Glutamatergic neuron (in vitro differentiated cells): ENCODE results near the gene TANC1. TPM values are rescaled to one million over a fixed set of nuclear protein-coding genes. Genes with fewer than 3 reads are reported as not detected.

Experiments
- DNase-seq: peaks from one replicate; pipeline ENCODE4 v3.0.0; 2022
- H3K27ac Mint-ChIP-seq: one replicate; pipeline ENCODE4 v1.8.0; 2020; ENCODE audit warnings: mild to moderate bottlenecking, mixed read lengths, inconsistent platforms; ENCODE audit not compliant: unreplicated experiment
- H3K27me3 Mint-ChIP-seq: one replicate; pipeline ENCODE4 v1.8.0; 2020; ENCODE audit warnings: mild to moderate bottlenecking, moderate library complexity, mixed read lengths, inconsistent platforms; ENCODE audit not compliant: unreplicated experiment
- H3K36me3 Mint-ChIP-seq: one replicate; pipeline ENCODE4 v1.8.0; 2020; ENCODE audit warnings: mild to moderate bottlenecking, mixed read lengths, inconsistent platforms; ENCODE audit not compliant: unreplicated experiment
- H3K4me1 Mint-ChIP-seq: one replicate; pipeline ENCODE4 v1.8.0; 2020; ENCODE audit warnings: mild to moderate bottlenecking, low read depth, mixed read lengths, inconsistent platforms; ENCODE audit not compliant: unreplicated experiment
- H3K4me3 Mint-ChIP-seq: one replicate; pipeline ENCODE4 v1.8.0; 2020; ENCODE audit warnings: mild to moderate bottlenecking, mixed read lengths, inconsistent platforms; ENCODE audit not compliant: unreplicated experiment
- H3K9me3 Mint-ChIP-seq: one replicate; pipeline ENCODE4 v1.8.0; 2020; ENCODE audit warnings: mild to moderate bottlenecking, moderate library complexity, mixed read lengths, inconsistent platforms; ENCODE audit not compliant: unreplicated experiment
- CTCF ChIP-seq: fragments of 200-600 bp; sonication (generic); IDR thresholded peaks from one replicate; pipeline ENCODE4 v1.5.0; 2021; ENCODE audit not compliant: partially characterized antibody, unreplicated experiment
- total RNA-seq: library from RNA; stranded (reverse); fragmentation: NEBNext Ultra II Directional; extraction: Animal tissue kit (Norgen Biotek cat#: 25700); gene quantifications from one replicate; pipeline ENCODE4 v1.2.1, GENCODE V29; 2021; ENCODE audit not compliant: unreplicated experiment

The TANC1 gene
- total RNA-seq, 1 donor from 2014 or later = 14.9 TPM

GRCh38 chr2:159146996-159147666, 178.7 kb downstream of the TANC1 start:
- Mint-ChIP-seq H3K4me1 (peaks cover 20% of the 10 kb centered on the region), H3K36me3 (no peaks in the 10 kb centered on the region), H3K4me3 (no peak overlapping the region), H3K27ac (peak overlapping the region; percentile 0), H3K9me3 (no peaks in the 10 kb centered on the region), H3K27me3 (peaks cover 2% of the 10 kb centered on the region)
- TF ChIP-seq CTCF = no peak
- DNase-seq = no peak

GRCh38 chr2:159147690-159148089, 179.2 kb downstream of the TANC1 start:
- no peak for DNase-seq
- peaks cover 21% of the 10 kb centered on the region for H3K4me1 Mint-ChIP-seq
- no peaks in the 10 kb centered on the region for H3K36me3 Mint-ChIP-seq
- no peak for TF ChIP-seq CTCF
- H3K9me3 Mint-ChIP-seq = no peaks in the 10 kb centered on the region
- no peak overlapping the region for H3K4me3 Mint-ChIP-seq
- H3K27ac Mint-ChIP-seq = peak overlapping the region; percentile 0
- H3K27me3 Mint-ChIP-seq = peaks cover 2% of the 10 kb centered on the region

GRCh38 chr2:159148901-159149300, 180.5 kb downstream of the TANC1 start:
- Mint-ChIP-seq H3K27ac (no peak overlapping the region), H3K9me3 (no peaks in the 10 kb centered on the region)
- no peak for TF ChIP-seq CTCF

GRCh38 chr2:159149747-159150146, 181.3 kb downstream of the TANC1 start:
- H3K27ac Mint-ChIP-seq = no peak overlapping the region
- H3K4me1 Mint-ChIP-seq = peaks cover 25% of the 10 kb centered on the region
- no peaks in the 10 kb centered on the region for H3K36me3 Mint-ChIP-seq
- no peaks in the 10 kb centered on the region for H3K9me3 Mint-ChIP-seq
- TF ChIP-seq CTCF = no peak
- no peak for DNase-seq
- peaks cover 2% of the 10 kb centered on the region for H3K27me3 Mint-ChIP-seq
- no peak overlapping the region for H3K4me3 Mint-ChIP-seq

More at GRCh38 chr2:159148901-159149300, 180.5 kb downstream of the TANC1 start:
- no peak for DNase-seq
- Mint-ChIP-seq H3K27me3 (peaks cover 2% of the 10 kb centered on the region), H3K4me3 (no peak overlapping the region), H3K36me3 (no peaks in the 10 kb centered on the region), H3K4me1 (peaks cover 25% of the 10 kb centered on the region)

GRCh38 chr2:159150280-159150746, 181.9 kb downstream of the TANC1 start:
- H3K36me3 Mint-ChIP-seq = no peaks in the 10 kb centered on the region
- TF ChIP-seq CTCF = no peak
- H3K27ac Mint-ChIP-seq = no peak overlapping the region
- peaks cover 2% of the 10 kb centered on the region for H3K27me3 Mint-ChIP-seq
- no peaks in the 10 kb centered on the region for H3K9me3 Mint-ChIP-seq
- H3K4me1 Mint-ChIP-seq = peaks cover 25% of the 10 kb centered on the region
- no peak overlapping the region for H3K4me3 Mint-ChIP-seq
- no peak for DNase-seq
